GM19351 (cell line): ENCODE measurements around the gene ATIC.

ENCODE experiments used
- ATAC-seq: cut with Tn5 transposase; IDR thresholded peaks from one replicate; pipeline ENCODE4 v1.9.1; 2021; ENCODE audit warnings: mild to moderate bottlenecking, moderate library complexity; ENCODE audit not compliant: unreplicated experiment

ATIC gene

DNA sequence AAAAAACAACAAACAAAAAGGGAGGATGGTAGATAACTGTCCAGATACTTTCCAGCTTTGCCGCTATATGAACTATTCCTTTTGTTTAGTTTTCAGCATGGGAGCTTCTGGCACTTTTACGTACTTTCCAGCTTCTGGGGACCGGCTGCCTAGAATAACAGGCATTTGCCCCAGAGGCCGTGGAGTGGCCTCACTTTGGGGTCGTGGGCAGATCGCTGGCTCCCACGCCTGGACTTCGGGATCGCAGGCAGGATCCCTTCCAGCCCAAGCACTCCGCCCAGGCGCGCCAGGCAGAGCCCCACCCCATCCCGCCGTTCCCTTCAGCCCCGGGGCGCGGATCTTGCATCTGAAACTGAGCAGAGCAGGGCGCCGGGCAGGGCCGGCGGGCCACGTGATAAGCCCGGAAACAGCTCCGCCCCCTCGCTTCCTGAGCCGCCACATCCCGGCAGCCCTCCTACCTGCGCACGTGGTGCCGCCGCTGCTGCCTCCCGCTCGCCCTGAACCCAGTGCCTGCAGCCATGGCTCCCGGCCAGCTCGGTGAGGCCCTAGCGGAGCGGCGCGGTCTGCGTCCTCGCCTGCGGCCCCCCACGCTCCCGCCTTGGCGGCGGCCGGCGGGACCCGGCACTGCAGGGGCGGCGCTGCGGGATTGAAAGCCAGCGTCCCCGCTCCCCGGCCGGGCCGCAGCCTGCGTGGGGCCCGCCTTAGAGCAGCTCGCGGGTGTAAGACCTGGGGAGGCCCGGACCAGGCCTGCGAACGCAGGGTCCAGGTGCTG, at the start of gene ATIC:
TSS of gene ATIC (plus strand) at position 435 of the 772 bp plus-strand sequence. CDS start at position 519, 84 bp downstream.
- peak; percentile 97 for ATAC-seq

DNA sequence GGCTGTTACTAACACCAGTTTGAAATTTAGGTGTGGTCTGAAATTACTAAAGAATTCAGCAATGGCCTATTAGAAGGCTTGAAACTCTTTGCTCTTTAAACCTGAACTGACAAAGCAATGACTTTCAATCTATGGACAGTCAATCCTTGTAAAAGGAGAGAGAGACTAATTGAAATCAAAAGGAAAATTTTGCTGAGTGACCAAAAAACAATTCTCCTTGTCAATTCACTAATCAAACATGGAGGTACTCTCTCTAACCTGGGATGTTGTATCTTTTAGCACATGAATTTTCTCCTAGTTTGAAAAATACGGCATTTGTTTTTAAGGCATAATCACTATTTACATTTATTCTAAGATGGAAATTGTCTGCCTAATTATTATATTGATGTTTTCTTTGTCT, 49.6 kb upstream of the ATIC start:
- no peak for ATAC-seq

DNA sequence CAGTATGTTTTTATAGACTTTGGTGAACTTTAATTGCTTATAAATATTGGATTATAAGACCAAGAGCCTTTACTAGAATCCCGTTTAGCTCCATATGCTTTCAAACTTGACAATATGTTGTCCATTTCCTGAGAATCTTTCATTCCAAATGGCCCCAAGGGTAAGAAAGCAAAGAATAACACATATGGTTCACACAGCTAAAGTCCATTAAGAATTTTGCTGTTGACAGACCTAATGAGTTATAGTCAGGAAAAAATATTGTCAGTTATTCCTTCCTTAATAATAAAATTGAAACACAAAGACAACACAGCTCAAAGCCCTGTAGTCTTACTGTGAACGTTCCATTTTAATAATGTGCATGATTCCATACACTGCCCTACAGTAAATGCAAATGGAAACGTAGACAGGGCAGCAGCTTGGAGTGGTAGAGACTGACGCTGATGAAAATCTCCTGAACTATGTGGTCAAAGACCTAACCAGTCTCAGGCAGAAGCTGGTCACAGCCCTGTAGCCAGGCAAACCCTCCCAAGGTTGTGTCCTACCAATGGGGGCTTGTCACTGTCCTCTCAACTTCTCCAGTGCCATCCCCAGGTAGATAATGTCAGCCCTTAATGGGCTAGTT, 49.0 kb upstream of the ATIC start:
- ATAC-seq = no peak

DNA sequence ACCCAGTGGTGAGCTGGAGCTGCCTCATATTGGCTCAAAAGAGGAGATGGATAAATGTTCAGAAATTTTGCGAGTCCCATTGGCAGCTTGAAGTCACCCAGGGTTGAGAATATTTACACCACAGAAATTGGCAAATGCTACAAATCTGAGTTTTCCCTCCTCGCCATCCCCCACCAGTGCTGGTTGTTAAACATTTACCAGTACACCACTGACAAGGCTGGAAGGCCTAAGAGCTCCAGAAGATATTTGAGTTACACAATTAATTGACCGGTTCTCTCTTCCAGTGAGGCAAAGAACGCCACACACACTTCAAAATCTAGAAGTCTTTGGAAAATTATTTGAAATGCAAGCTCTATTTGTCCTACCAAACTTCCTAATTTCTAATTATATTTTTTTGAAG, 47.5 kb upstream of the ATIC start:
- no peak for ATAC-seq

DNA sequence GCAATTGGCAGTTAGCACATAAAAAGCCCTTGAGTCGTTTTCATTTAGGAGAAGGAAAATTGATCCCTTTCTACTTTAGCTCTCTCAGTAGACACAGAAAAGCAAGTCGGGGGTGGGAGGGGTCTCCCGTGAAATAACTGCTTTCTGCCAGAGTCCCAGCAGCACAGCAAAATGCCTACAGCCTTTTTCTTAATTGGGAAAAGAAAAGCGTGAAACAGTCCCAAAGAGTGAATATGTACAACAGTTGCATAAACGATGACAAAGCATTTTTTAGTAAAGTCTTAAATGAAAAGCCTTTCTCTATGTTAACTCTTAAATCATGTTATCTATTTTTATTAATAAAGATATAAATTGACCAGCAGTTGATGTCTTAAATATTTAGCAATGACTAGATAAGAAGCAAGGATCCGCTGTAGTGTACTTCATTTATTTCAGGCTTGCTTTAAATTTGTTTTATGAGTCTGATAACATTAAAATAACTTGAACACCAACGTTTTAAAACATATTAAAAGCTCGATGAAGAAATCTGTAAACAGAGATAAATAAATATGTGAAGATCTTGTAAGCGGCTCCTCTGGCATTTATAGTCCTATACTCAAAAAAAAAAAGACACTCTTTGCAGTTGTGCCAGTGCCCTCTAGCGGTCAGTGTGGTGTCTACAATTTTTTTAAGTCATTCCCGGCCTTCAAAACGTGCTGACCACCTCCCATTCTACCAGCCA, 42.3 kb upstream of the ATIC start:
- ATAC-seq = peak; percentile 54

DNA sequence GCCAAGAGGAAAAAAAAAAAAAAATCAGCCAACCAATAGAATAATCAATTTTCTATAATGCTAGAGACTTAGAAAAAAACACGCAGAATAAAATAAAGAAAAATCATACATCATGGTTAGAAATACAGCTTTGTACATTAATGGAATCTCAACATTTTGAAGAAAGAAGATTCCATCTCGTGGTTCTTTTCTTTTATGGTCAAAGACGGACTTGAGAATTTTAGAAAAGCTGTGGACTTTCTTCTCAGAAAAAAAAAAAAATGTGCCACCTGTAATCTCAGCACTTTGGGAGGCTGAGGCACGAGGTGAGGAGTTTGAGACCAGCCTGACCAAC, 41.8 kb upstream of the ATIC start:
- ATAC-seq = no peak

DNA sequence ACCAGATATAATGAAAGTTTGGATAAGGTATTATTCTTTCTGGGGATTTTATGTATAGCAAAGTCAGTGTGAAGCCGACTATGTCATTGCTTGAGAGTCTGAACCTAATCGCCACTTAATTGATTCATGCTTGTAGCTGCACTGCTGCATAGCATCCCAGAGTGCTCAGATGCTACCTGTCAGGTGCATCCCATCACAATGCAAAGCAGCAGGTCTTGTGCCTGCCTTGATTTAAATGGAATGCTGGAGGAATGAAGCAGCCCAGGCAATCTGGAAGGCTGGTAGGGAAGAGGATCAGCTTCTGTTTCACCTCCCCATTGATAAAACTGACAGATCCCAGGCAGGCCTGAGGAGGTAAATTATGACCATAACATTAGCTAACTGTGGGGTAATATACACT, 40.4 kb upstream of the ATIC start:
- ATAC-seq = no peak

DNA sequence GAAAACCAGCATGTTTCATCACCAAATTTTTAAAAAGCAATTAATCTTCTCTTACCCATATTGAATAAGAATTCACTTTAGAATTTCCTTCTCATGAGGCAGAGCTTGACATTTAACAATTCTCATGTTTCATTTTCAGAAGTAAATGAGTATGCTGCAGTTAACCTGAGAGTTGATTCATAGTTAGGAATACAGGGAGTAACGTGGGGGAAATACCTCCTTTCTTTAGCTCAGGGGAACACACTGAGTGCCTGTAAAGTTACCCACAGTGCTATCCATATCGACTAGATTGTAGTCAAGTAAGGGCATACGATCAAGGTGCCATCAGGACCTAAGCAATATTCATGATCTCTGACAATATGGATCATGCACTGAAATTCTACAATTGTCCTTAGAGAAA, 38.9 kb upstream of the ATIC start:
- ATAC-seq = no peak

DNA sequence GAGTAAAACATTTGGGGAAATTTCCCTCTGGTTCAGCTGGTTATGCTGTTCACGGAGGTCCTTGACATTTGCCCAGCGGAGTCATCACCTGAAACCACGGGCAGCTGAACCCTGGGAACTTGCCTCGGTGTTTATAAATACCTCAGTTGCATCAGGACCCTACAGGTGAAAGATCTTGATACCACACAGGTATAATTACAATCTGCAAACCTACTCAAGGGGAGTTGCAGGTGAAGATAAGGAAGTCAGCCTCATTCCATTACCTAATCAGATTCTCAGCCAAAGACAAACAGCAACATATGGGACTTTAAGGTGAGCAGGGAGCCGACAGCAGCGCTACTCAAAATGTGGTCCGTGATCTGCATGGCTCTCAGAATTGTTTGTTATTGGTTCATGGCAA, 37.0 kb upstream of the ATIC start:
- no peak for ATAC-seq

DNA sequence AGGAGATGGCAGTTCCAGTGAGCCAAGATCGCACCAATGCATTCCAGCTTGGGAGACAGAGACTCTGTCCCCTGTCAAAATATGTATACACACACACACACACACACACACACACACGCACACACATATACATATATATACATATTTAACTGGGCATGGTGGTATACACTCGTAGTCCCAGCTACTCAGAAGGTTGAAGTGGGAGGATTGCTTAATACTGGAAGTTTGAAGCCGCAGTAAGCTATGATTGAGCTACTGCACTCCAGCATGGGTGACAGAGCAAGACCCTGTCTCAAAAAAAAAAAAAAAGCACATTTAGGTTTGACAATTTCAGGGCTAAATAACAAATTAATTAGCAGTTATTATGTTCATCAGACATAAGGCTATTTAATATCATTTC, 36.0 kb upstream of the ATIC start:
- ATAC-seq = no peak

DNA sequence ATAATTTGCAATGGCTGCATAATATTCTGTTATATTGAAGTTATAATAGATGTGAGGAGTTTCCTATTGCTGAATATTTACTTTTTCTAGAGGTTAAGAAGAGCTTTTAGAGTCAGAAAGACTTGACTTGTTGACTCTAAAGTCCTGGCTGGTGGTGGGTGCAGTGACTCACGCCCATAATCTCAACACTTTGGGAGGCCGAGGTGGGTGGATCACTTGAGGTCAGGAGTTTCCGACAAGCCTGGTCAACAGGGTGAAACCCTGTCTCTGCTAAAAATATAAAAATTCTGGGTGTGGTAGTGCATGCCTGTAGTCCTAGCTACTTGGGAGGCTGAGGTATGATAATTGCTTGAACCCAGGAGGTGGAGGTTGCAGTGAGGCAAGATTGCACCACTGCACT, 33.9 kb upstream of the ATIC start:
- peak; percentile 65 for ATAC-seq

DNA sequence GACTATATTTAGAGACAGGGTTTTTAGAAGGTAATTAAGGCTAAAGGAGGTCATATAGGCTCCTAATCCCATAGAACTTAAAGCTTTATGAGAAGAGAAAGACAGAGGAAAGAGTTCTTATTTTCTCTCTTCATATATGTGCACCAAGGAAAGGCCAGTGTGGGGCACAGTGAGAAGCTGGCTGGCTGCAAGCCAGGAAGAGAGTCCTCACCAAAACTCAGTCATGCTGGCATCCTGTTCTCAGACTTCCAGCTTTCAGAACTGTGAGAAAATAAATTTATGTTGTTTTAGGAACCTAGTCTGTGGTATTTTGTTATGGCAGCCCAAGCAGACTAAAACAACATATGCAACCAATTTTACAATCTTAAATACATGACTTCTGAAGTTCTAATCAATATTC, 31.5 kb upstream of the ATIC start:
- peak; percentile 51 for ATAC-seq

DNA sequence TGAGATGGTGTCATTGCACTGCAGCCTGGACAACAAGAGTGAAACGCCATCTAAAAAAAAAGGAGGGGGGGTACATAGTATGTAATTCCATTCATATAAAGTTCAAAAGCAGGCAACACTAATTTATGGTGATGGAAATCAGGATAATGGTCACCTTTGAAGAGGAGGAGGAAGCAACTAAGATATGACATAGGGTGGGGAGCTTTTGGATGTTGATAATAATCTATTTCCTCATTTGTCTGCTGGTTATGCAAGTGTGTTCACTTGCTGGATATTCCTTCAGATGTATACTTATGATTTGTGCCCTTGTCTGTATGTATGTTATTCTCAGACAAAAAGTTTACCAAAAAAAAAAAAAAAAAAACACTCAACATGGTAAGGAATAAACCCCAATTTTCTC, 28.6 kb upstream of the ATIC start:
- no peak for ATAC-seq

DNA sequence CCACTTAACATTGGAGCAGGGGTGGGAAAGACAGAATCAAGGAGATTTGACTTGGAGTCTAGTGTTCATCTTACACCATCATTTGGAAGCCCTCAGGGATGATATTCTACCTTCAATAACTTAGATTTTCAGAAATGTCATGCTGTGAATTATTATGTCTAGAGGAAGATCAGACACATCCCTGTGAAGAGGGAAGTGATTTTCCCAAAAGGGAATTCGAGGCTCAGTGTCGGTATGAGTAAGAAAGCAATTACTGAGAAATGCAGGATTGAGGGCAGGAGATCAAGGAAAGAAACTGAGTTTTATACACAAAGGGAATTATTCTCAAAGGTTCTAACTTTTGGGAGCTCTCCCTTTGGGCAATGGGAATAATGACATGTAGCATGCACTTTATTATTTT, 25.6 kb upstream of the ATIC start:
- no peak for ATAC-seq

DNA sequence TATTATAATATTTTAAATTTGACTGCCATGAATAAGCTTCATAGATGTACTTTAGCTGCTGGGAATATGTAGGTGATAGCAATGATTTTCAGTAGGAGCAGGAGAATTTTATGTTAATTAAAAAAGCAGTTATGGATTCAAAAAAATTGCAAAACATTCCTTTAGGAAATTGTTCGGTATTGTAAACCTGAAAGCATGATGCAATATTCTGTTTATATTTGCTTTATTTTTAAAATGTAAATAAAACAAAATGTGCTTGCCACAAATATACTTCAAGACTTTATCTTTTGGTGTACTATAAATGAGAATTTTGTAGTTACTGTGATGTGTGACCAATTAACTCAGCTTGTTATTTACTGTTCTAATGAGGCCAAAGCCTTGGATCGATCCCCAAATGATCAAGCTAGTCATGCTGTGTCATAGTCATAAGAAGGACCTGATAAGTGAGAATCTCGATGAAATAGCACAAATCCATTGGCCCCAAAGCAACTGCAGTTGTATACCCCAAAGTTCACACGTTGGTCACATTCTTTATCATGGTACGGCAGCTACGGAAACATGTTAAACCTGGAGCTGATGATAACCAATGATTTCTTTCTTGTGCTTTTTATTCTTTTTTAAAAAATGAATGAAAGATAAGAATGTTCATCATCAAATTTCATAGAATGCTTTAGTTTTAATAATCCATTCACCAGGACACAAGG, 23.6 kb upstream of the ATIC start:
- ATAC-seq = no peak

DNA sequence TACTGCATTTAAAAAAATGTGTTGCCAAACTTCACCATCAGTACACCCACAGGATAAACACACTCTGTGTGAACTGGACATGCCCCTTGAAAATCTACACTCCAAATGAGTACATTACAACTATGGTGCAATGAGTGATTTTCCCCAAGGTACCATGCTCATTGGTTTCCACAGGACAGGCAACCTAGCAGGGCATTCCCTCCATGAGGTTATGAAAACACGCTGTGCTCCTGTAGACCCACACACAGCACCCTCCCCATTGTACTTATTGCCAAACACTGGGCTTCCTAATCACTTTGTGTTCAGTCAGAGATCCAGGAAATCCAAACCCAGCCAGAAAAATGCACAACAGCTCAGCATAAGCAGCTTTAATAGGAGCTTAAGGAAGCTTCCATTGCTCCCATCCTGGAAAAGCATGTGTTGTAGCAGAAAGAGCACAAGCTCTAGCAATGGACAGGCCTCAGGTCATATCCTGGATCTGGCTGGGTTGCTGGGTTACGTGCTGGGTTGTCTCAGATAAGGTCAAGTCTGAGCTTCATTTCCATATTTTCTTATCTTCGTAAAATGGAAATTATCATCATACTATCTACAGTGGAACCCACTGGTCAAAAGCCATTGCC, 20.8 kb upstream of the ATIC start:
- no peak for ATAC-seq

DNA sequence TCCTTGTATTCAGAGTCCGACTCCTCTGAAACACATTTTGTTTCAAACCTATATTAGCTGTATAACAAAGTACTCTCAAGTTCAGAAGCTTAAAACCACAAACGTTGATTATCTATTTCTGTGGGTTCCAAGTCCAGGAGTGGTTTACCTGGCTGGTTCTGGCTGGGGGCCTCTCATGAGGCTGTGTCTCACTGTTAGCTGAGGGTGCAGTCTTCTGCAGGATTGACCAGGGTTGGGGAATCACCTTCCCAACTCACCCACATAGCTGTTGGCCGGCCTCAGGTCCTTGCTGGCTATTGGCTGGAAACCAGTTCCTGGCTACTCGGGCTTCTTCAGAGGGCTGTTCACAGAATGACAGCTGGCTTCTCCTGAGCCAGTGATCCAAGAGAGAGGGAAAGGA, 18.0 kb upstream of the ATIC start:
- no peak for ATAC-seq

DNA sequence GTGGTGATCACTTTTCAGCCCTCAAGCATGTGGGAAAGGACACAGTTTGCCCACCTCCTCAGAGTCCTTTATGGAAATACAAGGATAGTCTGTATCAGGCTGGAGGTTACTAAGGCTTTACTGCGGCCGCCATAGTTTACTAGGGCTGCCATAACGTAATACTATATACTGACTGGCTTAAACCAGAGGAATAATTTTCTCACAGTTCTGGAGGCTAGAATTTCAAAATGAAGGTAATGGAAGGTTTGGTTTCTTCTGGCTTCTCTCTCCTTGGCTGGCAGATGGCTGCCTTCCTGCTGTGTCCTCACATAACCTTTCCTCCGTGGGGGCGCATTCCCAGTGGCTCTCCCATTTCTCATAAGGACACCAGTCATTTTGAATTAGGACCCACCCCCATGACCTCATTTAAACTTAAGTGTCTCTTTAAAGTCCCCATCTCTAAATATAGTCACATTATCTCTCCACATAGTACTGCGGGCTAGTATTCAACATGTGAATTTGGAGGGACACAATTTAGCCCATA, 12.5 kb upstream of the ATIC start:
- ATAC-seq = no peak

DNA sequence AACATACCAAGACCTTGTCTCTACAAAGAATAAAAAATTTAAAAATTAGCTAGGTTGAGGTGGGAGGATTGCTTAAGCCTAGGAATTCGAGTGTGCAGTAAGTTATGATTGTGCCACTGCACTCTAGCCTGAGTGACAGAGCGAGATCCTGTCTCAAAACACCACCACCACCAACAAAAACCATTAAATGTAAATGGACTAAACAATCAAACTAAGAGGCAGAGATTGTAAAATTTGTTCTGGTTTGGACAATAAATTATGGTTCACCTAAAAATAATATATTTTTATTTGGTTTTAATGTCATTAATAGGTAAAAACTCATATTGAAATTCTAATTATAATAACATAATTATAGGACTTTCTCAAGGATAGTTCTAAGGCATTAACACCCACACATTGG, 9.9 kb upstream of the ATIC start:
- no peak for ATAC-seq

DNA sequence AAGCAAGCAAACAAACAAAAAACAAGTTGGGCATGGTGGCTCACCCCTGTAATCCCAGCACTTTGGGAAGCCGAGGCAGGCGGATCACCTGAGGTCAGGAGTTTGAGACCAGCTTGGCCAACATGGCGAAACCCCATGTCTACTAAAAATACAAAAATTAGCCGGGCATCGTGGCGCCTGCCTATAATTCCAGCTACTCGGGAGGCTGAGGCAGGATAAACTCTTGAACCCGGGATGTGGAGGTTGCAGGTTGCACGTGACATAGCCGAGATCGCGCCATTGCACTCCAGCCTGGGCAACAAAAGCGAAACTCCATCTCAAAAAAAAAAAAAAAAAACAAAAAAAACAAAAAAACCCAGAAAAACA, 617 bp upstream of the ATIC start:
- ATAC-seq = peak; percentile 17

DNA sequence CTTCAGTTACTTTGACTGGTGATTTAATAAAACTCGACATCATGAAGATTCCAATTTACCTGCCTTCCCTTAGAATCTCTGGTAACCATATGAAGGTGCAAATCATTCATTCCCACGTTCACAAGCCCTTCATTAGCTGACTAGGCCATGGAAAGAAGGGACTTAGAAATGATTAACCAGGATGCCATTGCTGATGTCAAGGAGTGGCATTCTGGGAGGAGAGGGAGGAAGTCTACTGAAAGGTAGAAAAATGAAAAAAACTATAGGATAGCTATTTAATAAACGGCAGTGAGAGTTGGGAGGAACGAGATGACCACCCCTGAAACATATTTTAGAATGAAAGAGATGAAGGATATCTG, 1.4 kb downstream of the ATIC start:
- ATAC-seq = no peak
